Astrocyte of the cerebellum (primary cell): ENCODE data around the gene ZNF503.

Experiments used
- DNase-seq: peaks from one replicate; pipeline ENCODE4 v3.0.0-alpha.2; 2011; ENCODE audit warnings: low read depth
- H3K4me3 ChIP-seq: 2 replicates; pipeline ENCODE4 v1.5.1; 2011; ENCODE audit warnings: mild to moderate bottlenecking, low read depth, low read length, moderate library complexity
- in situ Hi-C: cut with HindIII; loops from 2 replicates; pipeline ENCODE4 v1.10.0; 2017; ENCODE audit warnings: low sequenced_read_pairs
- TF ChIP-seq, protein P1 (sequence below): IDR thresholded peaks from 2 replicates; pipeline ENCODE4 v1.5.1; 2012; ENCODE audit warnings: low read length, low read depth, moderate library complexity, mild to moderate bottlenecking; ENCODE audit errors: missing control alignments

The ZNF503 gene, protein sequence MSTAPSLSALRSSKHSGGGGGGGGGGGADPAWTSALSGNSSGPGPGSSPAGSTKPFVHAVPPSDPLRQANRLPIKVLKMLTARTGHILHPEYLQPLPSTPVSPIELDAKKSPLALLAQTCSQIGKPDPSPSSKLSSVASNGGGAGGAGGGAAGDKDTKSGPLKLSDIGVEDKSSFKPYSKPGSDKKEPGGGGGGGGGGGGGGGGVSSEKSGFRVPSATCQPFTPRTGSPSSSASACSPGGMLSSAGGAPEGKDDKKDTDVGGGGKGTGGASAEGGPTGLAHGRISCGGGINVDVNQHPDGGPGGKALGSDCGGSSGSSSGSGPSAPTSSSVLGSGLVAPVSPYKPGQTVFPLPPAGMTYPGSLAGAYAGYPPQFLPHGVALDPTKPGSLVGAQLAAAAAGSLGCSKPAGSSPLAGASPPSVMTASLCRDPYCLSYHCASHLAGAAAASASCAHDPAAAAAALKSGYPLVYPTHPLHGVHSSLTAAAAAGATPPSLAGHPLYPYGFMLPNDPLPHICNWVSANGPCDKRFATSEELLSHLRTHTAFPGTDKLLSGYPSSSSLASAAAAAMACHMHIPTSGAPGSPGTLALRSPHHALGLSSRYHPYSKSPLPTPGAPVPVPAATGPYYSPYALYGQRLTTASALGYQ

GRCh38 chr10:75401569-75402485 lies at the start of gene ZNF503:
Gene ZNF503, minus strand, starts transcription at chr10:75401764. Its CDS starts 345 bp downstream, at chr10:75401419.
- peak; percentile 96 for DNase-seq
- H3K4me3 ChIP-seq = peak within 1 kb of the TSS; percentile 100
- in situ Hi-C loops = loop anchor here (10.0 kb wide), 1 partner anchor 633 kb away; no protein-coding TSS in a partner anchor
- TF ChIP-seq, protein P1, sequence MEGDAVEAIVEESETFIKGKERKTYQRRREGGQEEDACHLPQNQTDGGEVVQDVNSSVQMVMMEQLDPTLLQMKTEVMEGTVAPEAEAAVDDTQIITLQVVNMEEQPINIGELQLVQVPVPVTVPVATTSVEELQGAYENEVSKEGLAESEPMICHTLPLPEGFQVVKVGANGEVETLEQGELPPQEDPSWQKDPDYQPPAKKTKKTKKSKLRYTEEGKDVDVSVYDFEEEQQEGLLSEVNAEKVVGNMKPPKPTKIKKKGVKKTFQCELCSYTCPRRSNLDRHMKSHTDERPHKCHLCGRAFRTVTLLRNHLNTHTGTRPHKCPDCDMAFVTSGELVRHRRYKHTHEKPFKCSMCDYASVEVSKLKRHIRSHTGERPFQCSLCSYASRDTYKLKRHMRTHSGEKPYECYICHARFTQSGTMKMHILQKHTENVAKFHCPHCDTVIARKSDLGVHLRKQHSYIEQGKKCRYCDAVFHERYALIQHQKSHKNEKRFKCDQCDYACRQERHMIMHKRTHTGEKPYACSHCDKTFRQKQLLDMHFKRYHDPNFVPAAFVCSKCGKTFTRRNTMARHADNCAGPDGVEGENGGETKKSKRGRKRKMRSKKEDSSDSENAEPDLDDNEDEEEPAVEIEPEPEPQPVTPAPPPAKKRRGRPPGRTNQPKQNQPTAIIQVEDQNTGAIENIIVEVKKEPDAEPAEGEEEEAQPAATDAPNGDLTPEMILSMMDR = no peak

DNA sequence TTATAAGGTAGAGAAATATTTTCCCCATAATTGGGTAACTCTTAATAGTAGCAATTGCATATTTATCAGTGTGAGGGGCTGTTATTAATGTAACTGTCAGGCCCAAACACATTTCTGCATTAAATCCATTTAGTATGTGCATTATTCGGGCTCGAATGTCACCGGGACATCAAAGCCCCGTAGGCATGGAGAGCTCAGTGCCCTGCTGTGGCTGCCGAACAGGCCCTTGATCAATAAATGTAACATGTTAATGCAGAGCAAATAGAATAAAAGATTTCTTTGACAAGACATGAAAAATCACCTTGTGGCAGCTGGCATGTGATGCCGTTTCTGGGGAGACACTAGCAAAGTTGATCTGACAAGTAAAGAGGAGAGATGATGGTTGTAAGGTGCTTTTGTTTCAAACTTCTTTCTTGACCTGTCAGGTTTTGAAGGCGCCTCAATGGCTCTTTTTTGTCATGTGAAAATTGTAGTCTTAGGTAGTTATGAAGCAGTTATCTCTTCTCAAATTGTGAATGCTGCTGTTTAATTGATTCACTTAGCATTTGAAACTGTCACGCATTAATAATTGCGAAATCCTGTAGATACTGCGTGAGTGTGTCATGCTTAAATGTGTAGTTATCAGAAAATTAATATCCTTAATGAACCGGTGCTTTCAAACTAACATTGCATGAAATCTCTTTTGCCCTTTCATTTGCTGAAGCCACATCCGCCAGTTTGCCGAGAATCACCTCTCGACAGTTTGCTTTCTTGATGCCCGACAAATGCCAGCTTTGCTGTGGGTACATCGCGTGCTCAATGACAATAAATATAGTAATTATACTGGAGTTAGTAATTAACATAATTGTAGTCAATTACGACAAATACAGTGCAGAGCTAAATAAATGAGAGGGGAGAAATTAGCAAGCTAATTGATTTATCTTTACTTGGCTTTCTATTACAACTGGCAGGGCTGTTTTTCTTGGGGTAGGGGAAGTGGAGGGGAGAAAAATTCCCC lies 49.4 kb upstream of the ZNF503 start:
- in situ Hi-C loops = no loop called here
- H3K4me3 ChIP-seq = no peak overlapping the region
- no peak for DNase-seq
- TF ChIP-seq, protein P1 = no peak

GRCh38 chr10:75450075-75450445 lies 48.5 kb upstream of the ZNF503 start:
- no peak overlapping the region for H3K4me3 ChIP-seq
- no peak for DNase-seq
- TF ChIP-seq, protein P1 = no peak
- in situ Hi-C loops = no loop called here

GRCh38 chr10:75449382-75450074 lies 48.0 kb upstream of the ZNF503 start:
- no peak overlapping the region for H3K4me3 ChIP-seq
- TF ChIP-seq, protein P1 = no peak
- no peak for DNase-seq
- in situ Hi-C loops = no loop called here

GRCh38 chr10:75448166-75448565 lies 46.6 kb upstream of the ZNF503 start:
- no peak overlapping the region for H3K4me3 ChIP-seq
- no peak for DNase-seq
- in situ Hi-C loops = no loop called here
- TF ChIP-seq, protein P1 = no peak
